ENCODE measurements around the gene APOL4. TPM values are rescaled to one million over a fixed set of nuclear protein-coding genes. Genes with fewer than 3 reads are reported as not detected.
"Not testable (repeated sequence)": the region's sequence is repeated elsewhere in the genome, so short reads cannot be mapped to it uniquely, and the experiment has no call there.

Gene APOL4
- total and polyA plus RNA-seq, 12 donors = 1.6 to 22.6 (median 4.2) TPM; not detected in 1

DNA sequence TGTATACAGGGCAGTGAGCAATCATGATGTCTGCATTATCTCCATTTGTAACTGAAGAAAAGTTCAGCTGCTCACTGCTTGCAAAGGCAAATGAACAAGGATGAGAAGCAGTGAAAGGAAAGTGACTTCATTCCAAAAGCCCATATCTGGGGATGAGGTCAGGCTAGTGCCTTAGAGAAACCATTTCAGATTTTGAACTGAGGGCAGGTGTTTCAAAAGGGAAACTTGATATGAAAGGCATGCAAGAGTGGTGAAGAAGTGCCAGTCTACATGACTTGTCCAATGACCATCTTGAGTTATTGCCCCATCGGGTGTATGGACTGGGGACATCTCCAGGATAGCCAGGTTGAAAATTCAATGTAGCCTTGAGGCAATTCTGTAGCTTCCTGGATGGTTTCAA lies 7.3 kb upstream of the APOL4 start:
- no peak for DNase-seq
- intact Hi-C loops (cut with DNase I) = loop anchor here in 1 of 10 donors (10.0 kb wide), 1 partner anchor 46 kb away; the partner anchor contains the start of gene APOL1
- H3K27ac ChIP-seq = no peak overlapping the region
- WGBS, 2 donors = 98 to 100% methylated on average over 1 of the region's 1 CpG
- ATAC-seq = no peak
- no peaks in the 10 kb centered on the region for H3K36me3 ChIP-seq
- no peaks in the 10 kb centered on the region for H3K27me3 ChIP-seq
- no peak overlapping the region for H3K4me3 ChIP-seq
- no peak for TF ChIP-seq CTCF (IDR thresholded peaks at IDR 0.05)
- H3K4me1 ChIP-seq = peaks cover 0 to 60% (median 12%) of the 10 kb centered on the region in 9 donors
- no peaks in the 10 kb centered on the region for H3K9me3 ChIP-seq

DNA sequence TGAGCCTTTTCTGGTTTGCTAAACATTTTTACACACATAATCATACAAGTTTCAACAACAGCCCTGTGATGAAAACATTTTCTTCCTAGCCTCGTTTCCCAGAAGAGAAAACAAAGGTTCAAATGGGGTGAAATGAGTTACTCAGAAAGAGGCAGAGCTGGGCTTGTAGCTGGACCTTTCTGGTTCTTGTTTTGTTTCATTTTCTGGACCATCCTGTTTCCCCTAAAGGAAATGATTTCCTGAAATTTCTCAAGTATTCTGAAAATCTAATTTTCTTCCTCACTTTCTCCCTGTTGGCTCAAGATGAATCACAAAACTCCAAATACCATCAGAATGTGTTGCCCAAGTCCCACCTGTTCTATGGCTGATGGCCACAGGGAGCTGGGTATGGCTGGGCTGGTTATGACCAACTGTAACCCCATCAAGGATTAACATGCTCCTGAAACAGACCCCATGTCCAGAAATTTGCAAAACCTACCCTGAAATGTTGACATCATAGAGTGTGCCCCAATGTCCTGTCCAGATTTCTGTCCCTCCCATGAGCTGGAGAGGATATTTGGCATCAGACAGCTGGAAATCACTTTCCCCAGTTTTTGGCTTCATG lies 6.7 kb upstream of the APOL4 start:
- intact Hi-C loops (cut with DNase I) = loop anchor here in 1 of 10 donors (10.0 kb wide), 1 partner anchor 47 kb away; the partner anchor contains the start of gene APOL1
- Histone ChIP-seq H3K9me3 (no peaks in the 10 kb centered on the region), H3K27ac (peak overlapping the region in 1 of 10 donors; percentile 4), H3K27me3 (no peaks in the 10 kb centered on the region), H3K4me1 (peaks cover 0 to 54% (median 12%) of the 10 kb centered on the region in 9 donors), H3K36me3 (no peaks in the 10 kb centered on the region), H3K4me3 (no peak overlapping the region)
- 31 to 42% methylated on average over 1 of the region's 1 CpG for WGBS, 2 donors
- ATAC-seq (no peak), DNase-seq (no peak)
- TF ChIP-seq CTCF (IDR thresholded peaks at IDR 0.05) = no peak

DNA sequence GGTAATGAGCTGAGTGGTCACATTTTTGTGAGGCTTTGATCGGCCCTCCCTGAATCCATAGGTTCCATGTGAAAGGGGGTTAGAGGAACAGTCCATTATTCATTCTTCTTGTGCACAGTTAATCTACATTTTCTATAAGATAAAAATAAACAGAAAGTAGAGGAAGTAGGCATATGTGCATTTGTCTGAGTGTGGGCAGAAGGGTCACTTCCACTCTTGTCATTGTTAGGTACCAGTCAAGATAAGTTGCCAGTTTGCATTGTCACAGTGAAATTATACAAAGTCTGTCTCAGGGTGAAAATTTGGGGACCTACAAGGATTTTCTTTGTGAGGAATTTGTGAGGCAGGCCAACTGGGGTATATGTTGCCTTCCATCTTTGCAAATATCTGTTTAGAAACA lies 4.6 kb upstream of the APOL4 start:
- Histone ChIP-seq H3K27me3 (no peaks in the 10 kb centered on the region), H3K9me3 (no peaks in the 10 kb centered on the region), H3K36me3 (no peaks in the 10 kb centered on the region), H3K4me1 (peaks cover 2 to 50% (median 24%) of the 10 kb centered on the region in 9 donors), H3K4me3 (no peak overlapping the region), H3K27ac (no peak overlapping the region)
- intact Hi-C loops (cut with DNase I) = loop anchor here in 1 of 10 donors (10.0 kb wide), 1 partner anchor 49 kb away; the partner anchor contains the start of gene APOL1
- no peak for DNase-seq
- no peak for TF ChIP-seq CTCF (IDR thresholded peaks at IDR 0.05)
- no peak for ATAC-seq
- WGBS, 2 donors = 92 to 100% methylated on average over 1 of the region's 1 CpG

DNA sequence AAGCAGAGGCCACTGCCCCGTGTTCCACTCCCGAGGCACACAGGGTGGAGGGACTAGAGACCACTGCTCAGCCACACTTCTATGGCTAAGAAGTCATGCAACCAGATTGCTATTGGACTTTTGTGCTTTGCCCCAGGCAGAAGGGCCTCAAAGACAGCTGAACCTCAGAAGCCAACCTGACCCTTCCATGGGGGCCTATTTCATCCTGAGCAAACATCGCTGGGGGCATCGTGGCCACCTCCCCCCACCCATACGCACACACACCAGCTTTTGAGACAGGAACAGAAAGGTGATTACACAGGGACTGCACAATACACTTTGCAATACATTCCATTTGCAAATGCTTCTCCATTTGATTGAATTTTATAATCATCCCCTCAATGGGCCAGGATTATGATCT lies 4.0 kb upstream of the APOL4 start:
- H3K27me3 ChIP-seq = not testable (repeated sequence)
- intact Hi-C loops (cut with DNase I) = loop anchor here in 1 of 10 donors (10.0 kb wide), 1 partner anchor 49 kb away; the partner anchor contains the start of gene APOL1

GRCh38 chr22:36204632-36205015 lies 3.0 kb upstream of the APOL4 start:
- no peak for TF ChIP-seq CTCF (IDR thresholded peaks at IDR 0.05)
- intact Hi-C loops (cut with DNase I) = loop anchor here in 2 of 10 donors (5.0 to 10.0 kb wide), 2 partner anchors 33 to 50 kb away; partner anchors contain the start of genes APOL1 (in 1 of the 2) and APOL2 (in 1 of the 2)
- Histone ChIP-seq H3K4me1 (peaks cover 0 to 33% (median 26%) of the 10 kb centered on the region in 9 donors), H3K9me3 (no peaks in the 10 kb centered on the region), H3K27me3 (no peaks in the 10 kb centered on the region), H3K4me3 (no peak overlapping the region), H3K36me3 (no peaks in the 10 kb centered on the region), H3K27ac (no peak overlapping the region)
- ATAC-seq (no peak), DNase-seq (no peak)
- 68 to 75% methylated on average over 6 of the region's 6 CpGs for WGBS, 2 donors

More for the DNA sequence above, 4.0 kb upstream of the APOL4 start:
- H3K4me1 ChIP-seq = peaks cover 0 to 43% (median 21%) of the 10 kb centered on the region in 9 donors
- H3K27ac ChIP-seq, DNase-seq, H3K36me3 ChIP-seq, ATAC-seq, H3K9me3 ChIP-seq, H3K4me3 ChIP-seq: not testable (repeated sequence)
- 79 to 85% methylated on average over 5 of the region's 5 CpGs for WGBS, 2 donors
